ENCODE data around the gene DTX1.

Gene DTX1

DNA sequence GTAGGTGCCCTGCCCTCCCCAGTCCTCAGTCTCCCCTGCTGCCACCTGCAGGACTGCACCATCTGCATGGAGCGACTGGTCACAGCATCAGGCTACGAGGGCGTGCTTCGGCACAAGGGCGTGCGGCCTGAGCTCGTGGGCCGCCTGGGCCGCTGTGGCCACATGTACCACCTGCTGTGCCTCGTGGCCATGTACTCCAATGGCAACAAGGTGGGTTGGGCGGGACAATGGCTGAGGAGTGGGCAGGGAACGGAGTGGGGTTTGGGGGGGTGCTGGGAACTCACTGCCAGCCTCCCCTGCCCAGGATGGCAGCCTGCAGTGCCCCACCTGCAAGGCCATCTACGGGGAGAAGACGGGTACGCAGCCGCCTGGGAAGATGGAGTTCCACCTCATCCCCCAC lies 38.2 kb downstream of the DTX1 start:
- no peak for DNase-seq (ENCODE audit: low read depth in 2 of 2)

DNA sequence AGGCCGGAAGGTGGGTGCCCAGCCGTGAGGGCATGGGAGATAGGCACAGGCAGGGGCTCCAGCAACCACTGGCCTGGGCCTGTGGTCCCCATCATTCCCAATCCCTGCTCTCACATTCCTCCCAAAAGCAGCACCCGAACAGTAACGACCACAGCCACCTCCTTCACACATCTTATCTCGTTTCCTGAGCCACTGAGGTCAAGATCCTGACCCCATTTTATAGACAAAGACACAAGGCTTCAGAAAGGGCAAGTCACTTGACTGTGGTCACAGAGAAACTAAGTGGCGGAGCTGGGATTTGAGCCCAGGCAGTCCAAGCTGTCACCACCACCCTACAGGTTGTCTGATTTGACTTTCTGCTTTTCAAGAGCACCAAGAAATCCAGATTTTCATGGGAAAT lies 38.9 kb downstream of the DTX1 start:
- no peak for DNase-seq (ENCODE audit: low read depth in 2 of 2)

DNA sequence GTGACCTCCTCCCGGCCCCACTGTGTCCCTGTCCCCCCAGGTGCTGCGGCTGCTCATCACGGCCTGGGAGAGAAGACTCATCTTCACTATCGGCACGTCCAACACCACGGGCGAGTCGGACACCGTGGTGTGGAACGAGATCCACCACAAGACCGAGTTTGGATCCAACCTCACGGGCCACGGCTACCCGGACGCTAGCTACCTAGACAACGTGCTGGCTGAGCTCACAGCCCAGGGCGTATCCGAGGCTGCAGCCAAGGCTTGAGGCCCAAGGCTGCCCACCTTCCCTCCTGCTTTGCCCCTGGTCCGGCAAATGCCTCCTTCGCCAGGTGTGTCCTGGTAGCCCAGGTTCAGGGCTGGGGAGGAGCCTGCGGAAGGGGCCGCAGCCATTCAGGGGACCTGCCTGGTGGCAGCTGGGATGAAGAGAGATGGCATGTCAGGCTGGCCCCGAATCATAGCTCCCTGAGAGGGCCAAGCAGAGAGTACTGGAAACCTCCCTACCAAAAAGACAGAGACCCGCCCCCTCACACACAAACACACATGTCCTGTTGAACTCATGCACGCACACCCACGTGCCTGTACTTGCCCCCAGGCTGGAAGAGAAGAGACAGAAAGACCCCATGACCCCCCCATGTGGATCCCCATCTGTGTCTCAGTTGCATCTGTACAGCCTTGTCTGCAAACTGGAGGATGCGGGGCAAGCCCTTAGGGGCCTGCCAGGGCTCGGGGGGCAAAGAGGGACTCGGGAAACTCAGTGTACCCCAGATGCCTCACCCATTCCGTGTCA lies 40.3 kb downstream of the DTX1 start:
- DNase-seq (ENCODE audit: low read depth in 2 of 2) = no peak

DNA sequence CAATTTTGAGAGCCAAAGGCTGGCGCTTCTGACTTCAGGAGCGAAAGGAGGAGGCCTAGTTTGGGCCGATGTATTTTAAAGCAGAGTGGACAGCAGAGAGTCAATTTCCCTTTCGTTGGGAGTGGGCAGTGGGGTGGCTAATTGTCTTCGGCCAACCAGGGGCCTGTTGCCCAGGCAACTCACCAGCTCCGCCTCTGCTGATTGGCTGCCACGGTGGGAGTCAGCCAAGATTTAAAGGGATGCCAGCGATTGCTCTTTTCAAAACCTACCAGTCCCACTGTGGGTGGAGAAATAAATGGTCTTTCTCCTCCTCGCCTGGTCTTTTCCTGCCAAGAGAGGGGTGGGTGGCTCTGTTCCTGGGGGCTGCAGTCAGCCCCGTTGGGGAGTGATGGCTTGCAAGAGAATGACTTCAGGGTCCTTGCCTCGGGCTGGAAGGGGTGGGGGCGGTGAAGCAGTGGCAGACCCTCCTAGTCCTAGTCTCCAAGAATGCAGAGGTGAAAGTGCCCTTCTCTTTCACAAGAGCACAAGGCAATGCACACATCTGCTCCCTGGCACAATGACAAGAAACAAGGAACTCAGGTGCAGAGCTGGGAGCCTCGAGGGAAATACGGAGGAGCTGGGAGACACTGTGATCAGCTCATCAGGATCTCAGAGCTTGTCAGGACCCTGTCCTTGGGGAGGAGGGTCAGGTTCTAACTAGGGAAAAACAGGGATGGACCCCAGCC lies 41.3 kb downstream of the DTX1 start:
- no peak for DNase-seq (ENCODE audit: low read depth in 2 of 2)

DNA sequence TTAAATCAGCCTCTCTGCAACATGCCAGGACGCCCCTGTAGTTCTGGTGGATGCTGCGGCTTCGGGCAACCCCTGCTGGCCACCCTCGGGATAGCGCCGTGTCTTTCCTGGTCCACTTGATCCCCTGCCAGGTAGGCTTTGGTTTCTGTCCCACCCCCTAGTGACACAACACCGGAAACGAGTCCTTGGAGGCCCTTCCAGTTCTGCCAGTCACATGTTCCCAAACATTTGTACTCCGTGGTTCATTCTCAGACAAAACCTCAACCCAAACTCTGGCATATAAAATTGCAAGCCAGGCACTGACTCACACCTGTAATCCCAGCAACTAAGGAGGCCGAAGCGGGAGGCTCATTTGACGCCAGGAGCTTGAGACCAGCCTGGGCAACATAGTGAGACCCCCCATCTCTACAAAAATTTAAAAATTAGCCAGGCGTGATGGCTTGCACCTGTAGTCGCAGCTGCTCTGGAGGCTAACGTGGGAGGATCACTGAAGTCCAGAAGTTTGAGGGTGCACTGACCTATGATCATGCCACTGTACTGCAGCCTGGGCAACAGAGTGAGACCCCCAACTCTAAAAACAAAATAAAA lies 42.0 kb downstream of the DTX1 start:
- peak in 1 of 2 donors; percentile 20 for DNase-seq (ENCODE audit: low read depth in 2 of 2)

DNA sequence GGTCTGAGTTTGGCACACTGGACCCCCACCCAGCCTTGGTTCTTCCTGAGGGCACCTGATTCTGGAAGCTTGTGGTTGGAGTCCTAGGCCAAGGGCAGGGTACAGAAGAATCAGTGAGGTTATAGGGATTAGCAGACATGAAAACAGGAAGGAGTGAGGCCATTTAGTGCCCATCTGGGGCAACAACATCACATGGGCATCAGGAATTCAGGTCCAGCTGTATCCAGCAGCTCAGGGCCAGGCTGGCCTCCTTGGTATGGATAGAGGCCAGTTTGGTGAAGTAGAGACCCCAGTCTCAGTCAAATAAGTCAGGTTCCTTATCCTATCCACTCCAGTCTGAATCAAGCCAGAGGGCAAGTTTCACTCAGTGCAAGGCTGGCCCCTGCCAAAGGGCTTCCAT lies 42.8 kb downstream of the DTX1 start:
- no peak for DNase-seq (ENCODE audit: low read depth in 2 of 2)

DNA sequence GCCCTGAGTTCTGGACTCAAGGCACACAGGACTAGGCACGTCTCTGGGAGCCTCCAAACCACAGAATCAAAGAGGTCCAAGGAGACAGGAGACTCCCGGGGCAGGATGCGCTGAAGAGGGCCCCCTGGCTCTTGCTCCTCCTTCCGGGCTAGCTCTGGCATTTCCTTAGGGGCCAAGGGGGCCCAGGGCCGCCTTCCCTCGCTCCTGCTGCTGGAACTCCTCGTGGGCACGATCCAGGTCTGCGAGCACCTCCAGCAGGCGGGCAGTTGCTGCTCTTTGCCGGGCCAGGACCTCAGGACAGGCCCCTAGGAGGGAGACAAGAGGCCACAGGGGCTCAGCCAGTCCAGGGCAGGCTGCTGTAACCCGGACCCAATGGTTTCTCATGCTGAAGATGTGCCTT lies 43.2 kb downstream of the DTX1 start:
- DNase-seq (ENCODE audit: low read depth in 2 of 2) = no peak

DNA sequence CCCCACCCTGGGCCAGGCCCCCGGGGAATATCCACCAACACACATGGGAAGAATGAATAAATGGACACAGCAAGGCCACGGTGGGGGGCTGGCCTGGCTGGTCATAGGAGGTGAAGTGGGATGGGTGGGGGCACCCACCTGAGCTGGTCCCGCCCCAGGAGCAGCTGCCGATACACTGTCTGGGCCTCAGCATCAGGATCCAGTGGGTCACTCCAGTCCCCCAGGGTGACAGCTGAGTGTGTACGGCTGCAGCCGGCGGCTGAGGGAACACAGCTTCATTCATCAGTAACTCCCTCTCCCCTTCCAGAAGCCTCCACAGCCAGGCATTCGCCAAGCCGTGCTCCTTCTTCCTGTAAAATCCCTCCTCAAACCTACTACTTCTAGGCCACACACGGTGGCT lies 45.2 kb downstream of the DTX1 start:
- no peak for DNase-seq (ENCODE audit: low read depth in 2 of 2)

DNA sequence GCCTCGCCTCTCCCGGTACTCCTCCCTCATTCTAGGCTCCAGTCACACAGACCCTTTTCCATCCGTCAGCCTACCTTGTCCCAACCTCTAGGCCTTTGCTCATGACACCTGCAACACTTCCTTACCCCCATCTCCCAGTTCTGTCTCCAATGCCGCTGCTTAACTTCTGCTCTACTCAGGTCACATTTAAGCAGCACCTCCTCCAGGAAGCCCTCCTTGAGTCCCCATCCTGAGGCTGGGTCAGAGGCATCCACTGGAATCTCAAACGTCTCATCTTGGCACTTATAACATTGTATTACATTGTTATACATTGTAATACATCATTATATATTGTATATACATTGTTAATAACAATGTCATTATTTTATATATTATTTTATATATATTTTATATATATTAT lies 46.3 kb downstream of the DTX1 start:
- no peak for DNase-seq (ENCODE audit: low read depth in 2 of 2)

DNA sequence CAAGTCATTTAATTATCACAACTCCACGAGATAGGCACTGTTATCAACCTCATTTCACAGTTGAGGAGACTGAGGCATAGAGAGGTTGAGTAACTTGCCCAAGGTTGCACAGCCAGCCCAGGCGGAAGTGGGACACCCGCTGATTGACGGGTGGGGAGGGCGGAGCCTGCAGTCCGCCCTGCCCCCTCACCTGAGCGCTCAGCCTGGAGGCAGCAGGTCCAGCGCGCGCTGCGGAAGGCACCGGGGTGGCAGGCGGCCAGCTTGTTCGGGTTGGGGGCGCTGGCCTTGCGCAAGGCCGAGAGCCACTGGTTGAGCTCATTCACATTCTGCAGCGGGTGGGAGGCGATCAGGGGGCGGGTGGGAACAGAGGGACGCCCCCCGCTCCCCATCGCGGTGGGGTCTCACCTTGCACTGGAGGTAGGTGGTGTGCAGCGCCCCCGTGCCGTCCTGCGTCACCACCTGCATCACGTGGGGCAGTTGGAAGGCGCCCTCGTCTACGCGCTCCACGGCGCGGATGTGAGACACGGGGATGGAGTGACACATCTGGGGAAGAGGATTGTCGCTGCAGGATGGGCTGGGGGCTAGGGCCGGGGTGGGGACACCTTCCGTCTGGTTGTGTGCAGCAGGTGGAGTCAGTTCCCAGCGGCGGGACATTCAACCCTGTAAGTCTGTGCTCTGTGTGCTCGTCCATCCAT lies 47.4 kb downstream of the DTX1 start:
- no peak for DNase-seq (ENCODE audit: low read depth in 2 of 2)

DNA sequence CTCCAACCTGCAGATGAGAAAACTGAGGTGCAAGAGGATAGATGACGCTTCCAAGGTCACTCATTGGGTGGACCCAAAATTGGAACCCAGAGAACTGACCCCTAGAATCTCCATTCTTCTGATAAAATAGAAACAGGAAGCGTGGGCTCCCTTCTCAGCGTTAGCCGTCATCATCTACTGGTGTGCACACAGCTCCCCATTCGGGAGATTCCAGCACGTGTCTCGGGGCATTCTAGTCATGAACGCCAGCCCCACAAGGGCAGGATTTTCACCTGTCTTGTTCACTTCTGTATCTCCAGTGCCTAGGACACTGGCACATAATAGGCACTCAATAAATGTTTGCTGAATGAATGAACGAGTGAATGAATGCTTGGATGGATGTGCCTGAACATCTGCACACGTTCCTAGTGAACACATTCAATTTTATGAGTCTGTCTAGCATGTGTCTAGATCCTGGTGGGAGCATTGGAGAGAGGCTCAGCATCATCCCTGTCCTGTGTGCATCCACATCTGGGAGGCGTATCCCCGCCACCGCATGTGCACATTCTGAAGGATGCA lies 48.5 kb downstream of the DTX1 start:
- DNase-seq (ENCODE audit: low read depth in 2 of 2) = no peak

DNA sequence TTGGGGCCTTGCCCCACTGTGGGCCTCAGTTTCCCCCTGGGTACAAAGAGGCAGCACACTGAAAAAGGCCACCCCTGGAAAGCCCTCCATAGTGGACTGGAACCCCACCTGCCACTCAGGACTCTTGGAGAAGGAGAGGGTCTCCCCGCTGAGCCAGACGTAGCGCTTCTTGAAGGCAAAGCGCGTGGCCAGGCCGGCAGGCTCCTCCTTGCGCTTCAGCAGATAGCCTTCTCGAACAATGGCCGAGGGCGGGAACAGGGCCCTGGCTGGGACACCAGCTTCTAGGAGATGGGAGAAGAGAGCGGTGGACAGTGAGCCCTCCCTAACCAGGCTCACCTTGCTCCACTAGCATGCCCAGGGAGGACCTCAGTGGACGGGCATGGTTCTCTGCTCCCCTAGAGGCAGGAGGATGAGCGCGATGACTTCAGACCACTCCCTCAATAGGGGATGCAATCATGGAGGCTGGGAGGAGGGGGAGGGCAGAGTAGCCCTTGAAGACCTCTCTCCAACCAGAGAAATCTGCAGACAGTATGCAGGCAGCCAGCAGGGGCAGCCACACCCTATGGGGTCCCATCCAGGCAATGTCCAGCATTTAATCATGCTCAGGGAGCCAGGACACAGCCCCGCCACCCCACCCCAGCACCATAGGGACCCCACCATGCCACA lies 49.2 kb downstream of the DTX1 start:
- DNase-seq (ENCODE audit: low read depth in 2 of 2) = no peak

DNA sequence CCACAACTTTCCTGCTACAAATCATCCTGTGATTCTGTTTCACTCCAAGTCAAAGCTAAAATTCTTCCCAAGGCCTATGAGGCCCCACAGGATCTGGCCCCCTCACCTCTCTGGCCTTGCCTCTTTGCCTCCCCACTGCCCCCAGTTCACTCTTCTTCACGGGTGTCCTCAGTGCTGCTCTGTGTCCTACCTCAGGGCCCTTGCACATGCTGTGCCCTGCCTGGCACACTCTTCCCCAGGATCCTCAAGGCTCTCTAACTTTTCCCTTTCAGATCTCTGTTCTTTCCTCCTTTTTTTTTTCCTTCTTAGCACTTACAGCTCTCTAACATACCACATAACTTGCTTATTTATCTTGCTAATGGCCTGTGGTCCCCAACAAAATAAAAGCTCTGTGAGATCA lies 49.8 kb downstream of the DTX1 start:
- no peak for DNase-seq (ENCODE audit: low read depth in 2 of 2)

DNA sequence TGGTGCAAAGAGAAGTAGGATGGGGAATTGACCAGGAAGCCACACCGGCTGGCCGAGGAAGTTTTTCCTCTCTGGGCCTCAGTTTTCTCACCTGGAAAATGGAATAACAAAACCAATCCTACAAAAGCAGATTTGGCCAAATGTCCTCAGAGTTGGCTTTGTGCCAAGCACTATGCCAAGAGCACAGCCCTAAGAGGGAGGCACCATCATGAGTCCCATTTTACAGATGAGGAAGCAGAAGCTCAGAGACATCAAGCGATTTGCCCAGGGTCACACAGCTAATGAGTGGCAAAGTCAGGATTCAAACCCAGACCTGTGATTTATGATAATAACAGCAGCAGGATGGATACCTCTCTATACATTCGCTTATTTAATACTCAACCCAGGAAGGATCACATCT lies 51.8 kb downstream of the DTX1 start:
- DNase-seq (ENCODE audit: low read depth in 2 of 2) = no peak

DNA sequence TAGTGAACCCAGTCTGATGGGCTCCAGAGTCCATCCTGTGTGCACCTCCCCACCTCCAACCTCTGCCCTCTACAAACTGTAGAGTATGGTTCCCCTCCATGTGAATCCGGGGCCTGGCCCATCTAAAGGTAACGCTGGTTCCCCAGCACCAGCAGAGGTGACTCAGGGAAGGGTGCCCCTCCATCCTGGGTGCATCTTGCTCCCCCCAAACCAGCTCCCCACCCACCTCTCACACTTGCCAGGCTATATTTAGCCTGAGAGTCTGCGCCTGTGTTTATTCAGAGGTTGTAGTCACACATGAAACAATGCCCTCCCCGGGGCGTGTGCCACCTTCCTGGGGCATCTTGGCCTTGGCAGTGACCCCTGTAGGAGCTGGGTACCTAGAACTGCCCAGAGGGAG lies 52.8 kb downstream of the DTX1 start:
- DNase-seq (ENCODE audit: low read depth in 2 of 2) = no peak

DNA sequence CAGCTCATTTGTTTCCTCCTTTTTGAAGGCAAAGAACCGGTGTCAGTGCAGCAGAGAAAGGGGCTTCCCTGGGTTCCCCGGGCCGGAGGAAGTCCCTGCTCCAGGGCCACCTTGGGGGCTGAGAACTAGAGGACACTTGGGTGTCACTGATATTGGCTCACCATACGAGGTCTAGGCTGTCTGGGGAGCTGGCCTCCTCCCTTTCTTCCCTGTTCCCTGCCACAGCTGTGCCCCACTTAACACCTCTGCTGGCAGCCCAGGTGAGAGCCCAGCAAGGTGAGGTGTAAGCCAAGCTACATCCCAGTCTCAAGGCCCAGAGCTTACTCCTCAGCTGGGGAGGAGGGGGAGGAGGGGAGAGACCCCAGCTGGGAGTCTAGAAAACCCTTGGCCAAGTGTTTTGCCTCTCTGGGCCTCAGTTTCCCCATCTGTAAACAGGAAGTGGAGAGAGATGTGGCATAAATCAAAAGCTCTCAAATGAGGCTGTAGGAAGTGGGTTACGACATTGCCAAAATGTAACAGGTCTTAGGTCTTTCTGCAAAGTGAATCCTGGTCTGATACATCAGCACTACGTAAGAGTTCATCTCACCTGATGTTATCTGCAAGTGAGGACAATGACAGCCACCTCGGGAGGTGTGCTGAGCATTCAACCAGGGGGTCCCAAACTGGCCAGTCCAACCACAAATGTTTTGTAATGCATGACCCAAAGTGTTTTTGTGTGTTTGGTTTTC lies 53.5 kb downstream of the DTX1 start:
- no peak for DNase-seq (ENCODE audit: low read depth in 2 of 2)

DNA sequence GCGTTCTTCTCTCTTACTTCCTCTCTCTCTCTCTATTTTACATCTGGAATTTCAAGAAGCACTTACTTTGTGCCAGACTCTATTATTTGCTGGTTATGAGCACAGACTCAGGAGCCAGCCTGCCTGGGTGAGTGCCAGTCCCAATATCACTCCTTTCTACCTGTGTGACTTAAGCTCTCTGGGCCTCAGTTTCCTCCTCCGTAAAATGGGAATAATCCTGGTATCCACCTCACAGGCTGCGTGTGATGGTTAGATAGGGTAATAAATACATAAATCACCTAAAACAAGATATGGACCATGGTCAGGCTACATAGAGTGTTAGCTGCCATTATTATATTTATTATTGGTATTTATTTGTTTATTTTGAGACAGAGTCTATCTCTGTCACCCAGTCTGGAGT lies 54.7 kb downstream of the DTX1 start:
- DNase-seq (ENCODE audit: low read depth in 2 of 2) = no peak

DNA sequence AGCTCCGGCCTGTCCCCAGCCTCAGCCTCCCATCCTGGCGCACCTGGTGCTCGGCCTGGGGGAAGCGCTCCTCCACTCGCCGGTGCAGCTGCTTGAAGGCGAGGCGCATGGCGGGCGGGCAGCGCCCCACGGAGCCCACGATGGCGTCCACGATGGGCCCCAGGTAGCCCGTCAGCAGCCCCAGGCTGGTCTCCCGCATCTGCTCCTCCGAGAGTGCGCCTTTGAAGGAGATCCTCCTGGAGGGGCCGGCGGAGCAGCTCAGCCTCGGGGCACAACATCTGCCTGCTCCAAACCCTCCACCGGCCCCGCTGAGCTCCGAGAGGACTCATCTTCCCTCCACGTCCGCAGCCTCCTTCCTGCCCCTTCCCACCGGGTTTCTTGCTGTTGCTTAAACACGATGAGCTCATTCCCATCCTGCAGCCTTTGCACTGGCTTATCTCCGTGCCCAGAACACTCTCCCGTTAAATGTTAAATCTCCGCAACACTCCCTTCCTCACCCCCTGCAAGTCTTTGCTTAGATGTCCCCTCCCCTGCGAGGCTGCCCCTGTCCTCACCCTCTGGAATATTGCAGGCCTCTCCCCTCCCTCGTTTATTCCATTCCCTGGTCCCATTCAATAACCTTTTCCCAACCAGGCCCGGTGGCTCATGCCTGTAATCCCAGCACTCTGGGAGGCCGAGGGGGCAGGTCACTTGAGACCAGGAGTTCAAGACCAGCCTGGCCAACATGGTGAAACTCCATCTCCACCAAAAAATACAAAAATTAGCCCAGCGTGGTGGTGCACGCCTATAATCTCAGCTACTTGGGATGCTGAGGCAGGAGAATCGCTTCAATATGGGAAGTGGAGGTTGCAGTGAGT lies 55.7 kb downstream of the DTX1 start:
- DNase-seq (ENCODE audit: low read depth in 2 of 2) = no peak

DNA sequence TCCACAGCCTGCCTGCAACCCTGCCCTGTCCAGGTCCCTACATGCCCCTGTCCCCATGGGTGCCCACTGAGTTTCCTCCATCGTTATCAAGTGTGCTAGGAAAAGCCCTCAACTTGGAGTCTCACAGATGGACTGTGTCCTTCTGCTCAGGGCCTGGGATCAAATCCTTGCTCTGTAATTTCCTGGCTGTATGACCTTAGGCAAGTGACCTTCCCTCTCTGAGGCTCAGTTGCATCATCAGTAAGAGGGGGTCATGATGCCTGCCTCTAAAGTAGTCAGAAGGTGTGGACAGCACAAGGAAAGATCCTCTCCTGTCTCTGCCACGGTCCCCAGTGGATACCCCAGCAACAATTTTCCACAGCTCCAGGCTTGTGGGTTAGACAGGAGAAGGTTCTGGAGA lies 56.9 kb downstream of the DTX1 start:
- no peak for DNase-seq (ENCODE audit: low read depth in 2 of 2)
